NCI-H187 (cell line): Measurements from ENCODE around the gene TCF12.
A peak's percentile ranks its signal among the peaks of the same experiment; 100 is the strongest.

Experiments
- DNase-seq, 2 experiments: peaks; one replicate each; lab custom pipeline; 2025; lab: John Stamatoyannopoulos, UW

The TCF12 gene

DNA sequence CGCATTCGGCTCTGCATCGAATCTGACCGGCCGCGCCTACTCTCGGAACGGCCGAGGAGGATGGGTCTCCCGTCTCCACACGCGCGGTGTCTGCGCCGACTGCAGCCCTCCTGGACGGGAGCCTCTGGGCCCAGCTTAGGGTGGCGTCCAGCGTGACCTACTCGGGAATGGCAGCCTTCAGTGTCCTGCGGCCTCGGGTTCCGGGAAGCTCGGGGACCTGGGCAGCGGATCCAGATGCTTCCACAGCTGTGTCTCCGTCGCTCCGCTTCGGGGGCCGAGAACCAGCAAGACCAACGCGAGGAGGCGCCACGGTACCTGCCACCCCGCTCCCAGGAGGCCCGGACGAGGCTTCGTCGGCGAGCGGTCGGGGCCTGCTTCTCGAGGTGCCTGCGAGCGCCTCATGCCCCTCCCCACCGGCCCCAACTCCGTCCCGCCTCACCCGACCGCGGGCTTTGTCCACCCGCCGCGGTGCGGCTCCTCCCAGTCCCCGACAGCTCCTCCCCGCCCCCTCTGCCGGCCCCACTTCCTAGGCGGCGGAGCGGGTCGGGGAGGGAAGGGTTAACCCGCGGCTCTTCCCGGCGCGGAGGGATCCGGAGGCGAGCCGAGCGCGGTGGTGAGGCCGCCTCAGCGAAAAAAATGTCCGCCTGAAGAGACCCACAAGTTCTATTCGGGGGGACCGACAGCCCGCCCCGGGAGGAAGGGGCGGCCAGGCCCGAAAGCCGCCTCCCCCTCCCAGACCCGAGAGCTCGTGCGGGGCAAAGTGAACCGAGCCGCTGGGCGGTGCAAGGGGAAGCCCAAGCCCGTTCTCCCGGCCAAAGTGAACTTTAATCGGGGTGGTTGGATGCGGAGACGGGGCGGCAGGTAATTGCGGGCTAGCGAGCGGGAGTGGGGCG is at the start of gene TCF12:
TSS of gene TCF12 (plus strand) at position 599 of the 893 bp plus-strand sequence. CDS start 1,270 bp downstream, outside the sequence.
- DNase-seq = peak; percentile 65 to 82

GRCh38 chr15:56869573-56869972 is 48.9 kb upstream of the TCF12 start:
- DNase-seq = no peak

- DNase-seq = no peak
Measured at GRCh38 chr15:56871185-56871584, 47.3 kb upstream of the TCF12 start.

- no peak for DNase-seq
Measured at GRCh38 chr15:56871867-56872266, 46.6 kb upstream of the TCF12 start.

DNA sequence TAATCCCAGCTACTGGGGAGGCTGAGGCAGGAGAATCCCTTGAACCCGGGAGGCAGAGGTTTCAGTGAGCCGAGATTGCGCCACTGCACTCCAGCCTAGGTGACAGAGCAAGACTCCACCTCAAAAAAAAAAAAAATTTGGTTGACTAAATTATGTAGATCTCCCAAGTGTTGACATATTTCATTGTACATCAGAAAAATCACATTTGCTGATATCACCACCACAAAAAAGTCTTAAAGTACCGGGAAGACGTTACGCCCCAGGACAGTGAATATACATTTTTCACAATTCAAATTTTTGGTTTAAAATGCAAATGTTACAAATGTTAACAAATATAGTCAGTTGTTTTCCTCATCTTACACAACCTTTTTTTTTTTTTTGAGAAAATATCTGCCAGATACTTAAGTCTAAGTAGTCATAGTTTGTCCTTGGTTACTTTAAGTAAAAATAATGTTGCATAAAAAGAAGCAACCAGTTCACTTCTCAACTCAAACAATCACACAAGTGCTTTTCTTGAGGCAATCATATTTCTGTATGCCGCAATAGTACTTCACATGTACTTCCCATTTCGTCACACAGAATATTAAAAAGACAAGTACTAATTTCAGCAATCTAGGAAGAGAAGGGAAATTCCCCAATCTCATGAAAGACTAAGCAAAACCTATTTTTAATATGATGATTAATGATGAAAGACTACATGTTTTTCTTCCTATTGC is 41.0 kb upstream of the TCF12 start:
- DNase-seq = no peak

GRCh38 chr15:56879502-56879901 is 38.9 kb upstream of the TCF12 start:
- DNase-seq = no peak

- no peak for DNase-seq
Measured at GRCh38 chr15:56883088-56883487, 35.4 kb upstream of the TCF12 start.

- no peak for DNase-seq
Measured at GRCh38 chr15:56886363-56886931, 32.0 kb upstream of the TCF12 start.

DNA sequence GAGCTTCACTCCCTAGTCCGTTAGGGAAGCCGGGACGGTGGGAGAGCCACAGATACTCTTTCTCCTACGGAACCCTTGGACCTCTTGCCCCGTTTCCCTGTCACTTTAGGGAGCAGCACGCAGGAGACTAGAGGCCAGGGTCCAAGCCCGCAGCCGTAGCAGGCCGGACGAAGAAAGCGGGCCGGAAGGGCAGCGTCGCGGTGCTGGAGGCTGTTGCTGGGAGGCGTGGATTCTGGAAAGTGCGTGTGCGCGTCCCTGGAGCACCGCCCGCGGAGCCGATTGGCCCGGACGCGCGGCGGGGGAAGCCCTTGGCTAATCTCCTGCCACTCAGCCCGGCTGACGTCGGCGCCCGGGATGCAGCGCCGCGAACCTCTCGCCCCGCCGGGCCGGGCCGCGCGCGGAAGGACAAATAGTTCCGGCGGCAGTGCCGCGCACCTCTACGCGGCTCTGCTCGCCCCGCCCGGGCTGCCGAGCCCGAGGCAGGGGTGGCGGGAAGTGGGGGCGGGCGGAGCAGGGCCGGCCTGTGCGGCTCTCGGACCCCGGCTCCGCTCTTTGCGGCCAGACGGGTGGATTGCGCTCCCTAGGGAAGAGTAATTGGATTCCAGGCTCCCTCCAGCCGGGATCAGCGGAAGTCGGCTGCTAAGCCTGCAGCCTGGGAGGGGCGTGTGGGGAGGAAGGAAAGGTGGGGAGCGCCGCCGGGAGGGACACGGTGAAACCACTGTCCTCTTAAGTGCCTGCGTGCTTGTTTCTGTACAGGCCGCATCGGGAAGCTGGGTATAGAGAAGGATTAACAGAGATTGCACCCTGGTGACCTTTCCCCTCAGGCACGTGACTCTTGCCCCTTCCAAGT is 31.3 kb upstream of the TCF12 start:
- peak; percentile 57 to 79 for DNase-seq

DNA sequence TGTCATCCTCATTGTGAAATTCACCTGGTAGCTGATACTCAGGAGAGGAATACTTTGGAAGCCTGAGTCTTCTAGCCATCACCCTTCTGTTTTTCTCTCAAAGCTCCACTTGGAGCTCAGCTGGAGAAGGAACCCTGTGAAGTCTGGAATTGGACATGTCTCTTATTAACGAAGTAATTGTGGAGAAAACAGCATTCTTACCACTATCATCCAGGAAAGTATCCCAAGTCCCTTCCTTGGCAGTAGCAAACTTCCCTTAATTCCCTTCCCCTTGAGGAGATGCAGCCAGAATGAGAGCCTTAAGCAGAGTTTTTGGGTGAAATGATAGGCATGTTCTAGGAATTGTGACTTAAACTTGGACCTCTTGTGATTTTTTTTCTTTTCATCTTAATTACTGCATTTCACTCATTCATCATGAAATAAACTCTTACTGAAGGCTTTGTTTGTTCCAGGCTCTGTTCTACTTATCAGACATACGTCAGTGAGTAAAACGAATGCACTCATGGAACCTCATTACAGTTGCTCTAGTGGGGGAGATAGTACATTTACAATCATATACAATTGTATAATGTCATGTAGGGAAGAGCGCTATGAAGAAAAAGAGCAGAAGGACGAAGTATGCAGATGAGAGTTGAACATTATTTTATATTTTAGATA is 30.5 kb upstream of the TCF12 start:
- no peak for DNase-seq

DNA sequence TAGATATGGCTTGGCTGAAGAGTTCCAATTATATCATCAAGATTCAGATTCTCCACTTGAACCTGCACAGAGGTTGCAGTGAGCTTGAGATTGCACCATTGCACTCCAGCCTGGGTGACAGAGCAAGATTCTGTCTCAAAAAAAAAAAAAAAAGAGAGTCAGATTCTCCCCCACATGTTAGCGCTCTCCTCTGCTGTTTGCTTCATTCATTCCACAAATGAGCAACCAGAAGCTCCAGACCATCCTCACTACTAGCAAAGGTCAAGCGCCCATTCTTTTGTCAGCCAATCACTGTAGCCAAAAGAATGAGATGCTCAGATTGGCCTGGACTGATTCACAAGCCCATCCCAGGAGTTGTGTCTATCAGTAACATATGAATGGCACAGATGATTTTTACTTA is 28.4 kb upstream of the TCF12 start:
- DNase-seq = no peak

- DNase-seq = no peak
Measured at GRCh38 chr15:56891852-56892440, 26.5 kb upstream of the TCF12 start.

GRCh38 chr15:56892659-56893363 is 25.6 kb upstream of the TCF12 start:
- peak in 1 of 2 experiments; percentile 51 for DNase-seq

GRCh38 chr15:56893364-56893678 is 25.1 kb upstream of the TCF12 start:
- DNase-seq = no peak

- no peak for DNase-seq
Measured at GRCh38 chr15:56894601-56895000, 23.8 kb upstream of the TCF12 start.

GRCh38 chr15:56901931-56902330 is 16.5 kb upstream of the TCF12 start:
- no peak for DNase-seq

GRCh38 chr15:56906766-56907165 is 11.7 kb upstream of the TCF12 start:
- DNase-seq = no peak

GRCh38 chr15:56910801-56911200 is 7.6 kb upstream of the TCF12 start:
- DNase-seq = no peak

- DNase-seq = no peak
Measured at GRCh38 chr15:56913241-56913640, 5.2 kb upstream of the TCF12 start.

DNA sequence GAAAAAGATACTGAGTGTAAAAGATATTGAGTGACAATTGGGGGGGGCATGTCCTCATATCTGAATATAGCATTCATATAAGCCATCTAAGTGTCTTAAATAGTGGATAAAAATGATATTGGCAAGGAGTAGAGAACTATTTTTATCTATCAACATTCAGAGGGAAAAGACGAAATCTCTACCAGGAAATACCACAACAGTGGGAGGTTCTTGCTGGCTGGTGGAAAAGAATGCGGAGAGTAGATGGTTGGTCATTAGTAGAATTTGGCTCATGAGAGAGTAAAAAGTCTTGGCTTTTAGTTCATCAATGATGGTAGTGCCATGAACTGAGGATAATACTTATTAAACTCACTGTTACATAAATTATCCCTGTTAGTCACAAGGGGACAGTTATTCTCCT is 4.8 kb upstream of the TCF12 start:
- DNase-seq = no peak

DNA sequence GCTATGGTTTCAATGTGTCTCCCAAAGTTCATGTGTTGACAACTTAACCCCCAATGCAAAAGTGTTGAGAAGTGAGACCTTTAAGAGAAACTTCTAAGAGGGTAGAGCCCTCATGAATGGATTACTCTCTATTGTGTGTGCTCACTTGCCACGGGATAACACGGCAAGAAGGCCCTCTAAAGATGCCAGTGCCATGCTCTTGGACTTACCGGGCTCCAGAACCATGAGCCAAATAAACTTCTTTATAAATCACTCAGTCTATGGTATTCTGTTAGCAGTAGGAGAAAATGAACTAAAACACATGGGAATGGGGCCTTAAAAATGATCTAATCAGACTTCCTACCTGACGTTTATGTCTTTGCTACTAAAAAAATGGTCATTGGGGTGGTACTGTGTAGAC is 2.6 kb upstream of the TCF12 start:
- DNase-seq = no peak
